RWPE2 (cell line): ENCODE results near the gene TSC22D3.
"Not testable (repeated sequence)": the region's sequence is repeated elsewhere in the genome, so short reads cannot be mapped to it uniquely, and the experiment has no call there.

Experiments used
- ATAC-seq: fragments of 200-7000 bp; cut with Tn5 transposase; 3 replicates; pipeline ENCODE4 v1.9.1; 2021; ENCODE audit warnings: low read depth
- DNase-seq: peaks from one replicate; pipeline ENCODE4 v3.0.0-alpha.2; 2020; ENCODE audit warnings: low spot score
- H3K27ac ChIP-seq: fragments of 450-650 bp; 2 replicates; pipeline ENCODE4 v1.5.1; 2017; ENCODE audit warnings: mild to moderate bottlenecking; ENCODE audit not compliant: poor library complexity, severe bottlenecking
- H3K27me3 ChIP-seq: fragments of 250-450 bp; sonication (Bioruptor Pico); 2 replicates; pipeline ENCODE4 v1.5.1; 2021; ENCODE audit warnings: mild to moderate bottlenecking, moderate library complexity; ENCODE audit not compliant: insufficient read depth, poor library complexity, severe bottlenecking
- H3K36me3 ChIP-seq: fragments of 250-450 bp; sonication (Bioruptor Pico); 2 replicates; pipeline ENCODE4 v1.5.1; 2020; ENCODE audit warnings: low read depth, mild to moderate bottlenecking, moderate library complexity
- H3K4me1 ChIP-seq: fragments of 250-450 bp; sonication (Bioruptor Pico); 2 replicates; pipeline ENCODE4 v1.5.1; 2021; ENCODE audit warnings: mild to moderate bottlenecking, moderate library complexity; ENCODE audit not compliant: insufficient read depth, poor library complexity, severe bottlenecking
- H3K4me3 ChIP-seq: fragments of 250-450 bp; sonication (Bioruptor Pico); 2 replicates; pipeline ENCODE4 v1.5.1; 2021; ENCODE audit warnings: mild to moderate bottlenecking, moderate library complexity; ENCODE audit not compliant: severe bottlenecking
- H3K9me3 ChIP-seq: fragments of 250-450 bp; sonication (Bioruptor Pico); 2 replicates; pipeline ENCODE4 v1.5.1; 2021; ENCODE audit warnings: mild to moderate bottlenecking, moderate library complexity; ENCODE audit not compliant: severe bottlenecking
- CTCF ChIP-seq: fragments of 450-650 bp; IDR thresholded peaks from one replicate; pipeline ENCODE4 v1.5.1; 2017; ENCODE audit warnings: mild to moderate bottlenecking, moderate library complexity; ENCODE audit not compliant: poor library complexity, severe bottlenecking

The TSC22D3 gene

GRCh38 chrX:107669885-107670628 lies 105.5 kb downstream of the TSC22D3 start:
- ATAC-seq (no peak), DNase-seq (no peak)
- no peaks in the 10 kb centered on the region for H3K9me3 ChIP-seq
- TF ChIP-seq CTCF = no peak
- no peak overlapping the region for H3K4me3 ChIP-seq
- H3K4me1 ChIP-seq = peaks cover 11% of the 10 kb centered on the region
- no peaks in the 10 kb centered on the region for H3K27me3 ChIP-seq
- H3K27ac ChIP-seq = no peak overlapping the region
- H3K36me3 ChIP-seq = no peaks in the 10 kb centered on the region

GRCh38 chrX:107669261-107669660 lies 106.3 kb downstream of the TSC22D3 start:
- no peaks in the 10 kb centered on the region for H3K27me3 ChIP-seq

GRCh38 chrX:107668710-107669109 lies 106.9 kb downstream of the TSC22D3 start:
- H3K27ac ChIP-seq, H3K27me3 ChIP-seq, ATAC-seq, H3K36me3 ChIP-seq, H3K4me3 ChIP-seq, H3K4me1 ChIP-seq, DNase-seq, H3K9me3 ChIP-seq: not testable (repeated sequence)

More at GRCh38 chrX:107669261-107669660, 106.3 kb downstream of the TSC22D3 start:
- Histone ChIP-seq H3K4me3 (no peak overlapping the region), H3K4me1 (peaks cover 9% of the 10 kb centered on the region), H3K9me3 (no peaks in the 10 kb centered on the region), H3K27ac (no peak overlapping the region), H3K36me3 (no peaks in the 10 kb centered on the region)
- DNase-seq (no peak), ATAC-seq (no peak)
- no peak for TF ChIP-seq CTCF

- Histone ChIP-seq H3K27ac (no peak overlapping the region), H3K9me3 (no peaks in the 10 kb centered on the region), H3K4me1 (no peaks in the 10 kb centered on the region), H3K4me3 (no peak overlapping the region), H3K27me3 (no peaks in the 10 kb centered on the region), H3K36me3 (no peaks in the 10 kb centered on the region)
- no peak for TF ChIP-seq CTCF
- no peak for DNase-seq
- no peak for ATAC-seq
Observed at GRCh38 chrX:107667426-107667825, 108.2 kb downstream of the TSC22D3 start.

- no peaks in the 10 kb centered on the region for H3K36me3 ChIP-seq
Observed at GRCh38 chrX:107666931-107667330, 108.7 kb downstream of the TSC22D3 start.

More at GRCh38 chrX:107666931-107667330, 108.7 kb downstream of the TSC22D3 start:
- Histone ChIP-seq H3K4me1 (no peaks in the 10 kb centered on the region), H3K4me3 (no peak overlapping the region), H3K9me3 (no peaks in the 10 kb centered on the region), H3K27me3 (no peaks in the 10 kb centered on the region), H3K27ac (no peak overlapping the region)
- DNase-seq (no peak), ATAC-seq (no peak)
- no peak for TF ChIP-seq CTCF
